Brain microvascular endothelial cell (primary cell): ENCODE results near the gene KASH5.

Source experiments
- DNase-seq: peaks from one replicate; pipeline ENCODE4 v3.0.0-alpha.2; 2020
- H3K27ac ChIP-seq: fragments of 250-450 bp; sonication (Bioruptor Pico); 2 replicates; pipeline ENCODE4 v1.5.1; 2020; ENCODE audit warnings: mild to moderate bottlenecking, moderate library complexity
- H3K27me3 ChIP-seq: fragments of 250-450 bp; sonication (Bioruptor Pico); replicated peaks from 2 replicates; pipeline ENCODE4 v1.5.1; 2020; ENCODE audit warnings: mild to moderate bottlenecking
- H3K36me3 ChIP-seq: fragments of 250-450 bp; sonication (Bioruptor Pico); replicated peaks from 2 replicates; pipeline ENCODE4 v1.5.1; 2020; ENCODE audit warnings: mild to moderate bottlenecking
- H3K4me3 ChIP-seq: 2 replicates; pipeline ENCODE4 v1.5.1; 2011; ENCODE audit warnings: low read depth, mild to moderate bottlenecking, control low read depth, low read length, moderate library complexity
- CTCF ChIP-seq: IDR thresholded peaks from 2 replicates; pipeline ENCODE4 v1.5.1; 2011; ENCODE audit warnings: low read depth, mild to moderate bottlenecking, moderate library complexity, low read length, control low read depth, inconsistent platforms; ENCODE audit errors: missing control alignments
- in situ Hi-C: cut with HindIII; loops from 2 replicates; pipeline ENCODE4 v1.10.0; 2017; ENCODE audit warnings: low sequenced_read_pairs, low pct_ligation_motif_present

KASH5 gene

GRCh38 chr19:49427339-49427738 is 39.3 kb downstream of the KASH5 start:
- TF ChIP-seq CTCF = no peak
- in situ Hi-C loops = no loop called here
- peaks cover 91% of the 10 kb centered on the region for H3K27me3 ChIP-seq
- H3K4me3 ChIP-seq = no peak overlapping the region
- no peaks in the 10 kb centered on the region for H3K36me3 ChIP-seq
- DNase-seq = no peak
- no peak overlapping the region for H3K27ac ChIP-seq

GRCh38 chr19:49427855-49428546 is 40.0 kb downstream of the KASH5 start:
- no peak overlapping the region for H3K27ac ChIP-seq
- no peak for TF ChIP-seq CTCF
- in situ Hi-C loops = no loop called here
- H3K27me3 ChIP-seq = peaks cover 91% of the 10 kb centered on the region
- no peak for DNase-seq
- no peak overlapping the region for H3K4me3 ChIP-seq
- no peaks in the 10 kb centered on the region for H3K36me3 ChIP-seq

GRCh38 chr19:49428547-49429451 is 40.8 kb downstream of the KASH5 start:
- no peak for TF ChIP-seq CTCF
- Histone ChIP-seq H3K27me3 (peaks cover 91% of the 10 kb centered on the region), H3K4me3 (no peak overlapping the region), H3K27ac (no peak overlapping the region), H3K36me3 (no peaks in the 10 kb centered on the region)
- DNase-seq = no peak
- in situ Hi-C loops = no loop called here

GRCh38 chr19:49430172-49430677 is 42.2 kb downstream of the KASH5 start:
- Histone ChIP-seq H3K27ac (no peak overlapping the region), H3K4me3 (no peak overlapping the region), H3K36me3 (no peaks in the 10 kb centered on the region), H3K27me3 (peaks cover 83% of the 10 kb centered on the region)
- no peak for TF ChIP-seq CTCF
- in situ Hi-C loops = no loop called here
- DNase-seq = no peak

- peaks cover 81% of the 10 kb centered on the region for H3K27me3 ChIP-seq
- no peak for DNase-seq
These were observed 42.8 kb downstream of the KASH5 start for GRCh38 chr19:49430678-49431329.

More at GRCh38 chr19:49430678-49431329, 42.8 kb downstream of the KASH5 start:
- in situ Hi-C loops = no loop called here
- TF ChIP-seq CTCF = peak; percentile 50
- Histone ChIP-seq H3K27ac (no peak overlapping the region), H3K4me3 (no peak overlapping the region), H3K36me3 (no peaks in the 10 kb centered on the region)
